ENCODE results near the gene PROM1.
A peak's percentile ranks its signal among the peaks of the same experiment; 100 is the strongest.

The PROM1 gene

DNA sequence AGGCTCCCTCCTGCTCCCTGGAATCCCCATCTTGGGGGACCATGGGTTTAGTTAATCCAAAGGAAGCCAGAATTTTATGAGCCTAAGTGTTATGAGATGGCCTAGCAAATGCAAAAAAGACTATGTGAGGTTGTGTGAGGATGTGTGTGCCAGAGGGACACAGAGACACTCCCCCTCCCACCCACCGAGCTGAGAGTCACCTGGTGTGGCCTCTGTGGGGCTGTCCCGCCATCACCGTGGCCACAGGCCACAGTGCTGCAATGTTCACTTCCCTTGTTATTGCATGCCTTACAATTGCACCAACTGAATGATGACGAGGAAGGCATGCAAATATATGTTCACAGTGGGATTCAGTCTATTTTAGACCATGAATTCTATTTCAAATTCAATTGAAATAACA is 120.2 kb downstream of the PROM1 start:
- no peak overlapping the region for H3K4me3 ChIP-seq (ENCODE audit: control insufficient read depth, low read depth, low read length)
- TF ChIP-seq, protein P1, sequence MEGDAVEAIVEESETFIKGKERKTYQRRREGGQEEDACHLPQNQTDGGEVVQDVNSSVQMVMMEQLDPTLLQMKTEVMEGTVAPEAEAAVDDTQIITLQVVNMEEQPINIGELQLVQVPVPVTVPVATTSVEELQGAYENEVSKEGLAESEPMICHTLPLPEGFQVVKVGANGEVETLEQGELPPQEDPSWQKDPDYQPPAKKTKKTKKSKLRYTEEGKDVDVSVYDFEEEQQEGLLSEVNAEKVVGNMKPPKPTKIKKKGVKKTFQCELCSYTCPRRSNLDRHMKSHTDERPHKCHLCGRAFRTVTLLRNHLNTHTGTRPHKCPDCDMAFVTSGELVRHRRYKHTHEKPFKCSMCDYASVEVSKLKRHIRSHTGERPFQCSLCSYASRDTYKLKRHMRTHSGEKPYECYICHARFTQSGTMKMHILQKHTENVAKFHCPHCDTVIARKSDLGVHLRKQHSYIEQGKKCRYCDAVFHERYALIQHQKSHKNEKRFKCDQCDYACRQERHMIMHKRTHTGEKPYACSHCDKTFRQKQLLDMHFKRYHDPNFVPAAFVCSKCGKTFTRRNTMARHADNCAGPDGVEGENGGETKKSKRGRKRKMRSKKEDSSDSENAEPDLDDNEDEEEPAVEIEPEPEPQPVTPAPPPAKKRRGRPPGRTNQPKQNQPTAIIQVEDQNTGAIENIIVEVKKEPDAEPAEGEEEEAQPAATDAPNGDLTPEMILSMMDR (conservative IDR thresholded peaks at IDR 0.05; ENCODE audit: control insufficient read depth, insufficient read depth, low read depth, low read length): no peak
- no peak for DNase-seq (ENCODE audit: low read depth)

GRCh38 chr4:15963001-15963451 is 120.8 kb downstream of the PROM1 start, which contains the start of gene FGFBP2:
TSS of gene FGFBP2 (minus strand) at chr4:15963175. CDS start at chr4:15963129, 46 bp downstream.
- DNase-seq (ENCODE audit: low read depth): peak; percentile 49
- TF ChIP-seq, protein P1 (conservative IDR thresholded peaks at IDR 0.05; ENCODE audit: control insufficient read depth, insufficient read depth, low read depth, low read length): peak; percentile 52
- no peak within 1 kb of the TSS for H3K4me3 ChIP-seq (ENCODE audit: control insufficient read depth, low read depth, low read length)

DNA sequence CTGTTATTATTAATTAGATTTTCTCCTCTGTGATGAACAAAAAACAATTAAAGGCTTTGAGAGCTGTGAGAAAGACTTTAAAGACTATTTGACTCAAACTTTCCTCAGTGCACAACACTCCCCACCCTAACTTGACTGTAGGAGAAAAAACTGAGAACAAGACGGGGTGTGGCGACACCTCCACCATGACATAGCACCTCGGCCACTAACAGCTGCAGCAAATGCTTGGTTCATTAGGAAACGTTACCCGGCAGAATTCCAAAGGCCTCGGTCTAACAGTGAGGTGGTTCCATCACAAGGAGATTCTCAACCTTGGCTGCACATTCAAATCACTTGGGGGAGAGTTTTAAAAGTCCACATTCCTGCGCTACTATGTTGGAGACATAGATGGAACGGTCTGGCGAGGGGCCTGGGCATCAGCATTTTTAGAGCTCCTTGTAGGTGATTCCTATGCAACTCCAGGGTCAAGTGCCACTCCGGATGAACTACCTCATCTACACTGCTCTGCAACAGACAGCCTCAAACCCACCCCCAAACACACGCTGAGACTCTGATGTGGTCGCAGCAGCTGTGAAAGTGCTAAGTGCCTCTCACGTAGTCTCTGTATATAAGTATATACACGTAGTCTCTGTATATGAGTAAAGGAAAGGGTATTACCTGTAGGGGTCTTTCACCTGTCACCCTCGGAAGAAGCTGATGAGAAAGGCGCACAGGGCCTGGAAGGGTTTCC is 121.9 kb downstream of the PROM1 start:
- TF ChIP-seq, protein P1 (conservative IDR thresholded peaks at IDR 0.05; ENCODE audit: control insufficient read depth, insufficient read depth, low read depth, low read length): no peak
- no peak for DNase-seq (ENCODE audit: low read depth)

DNA sequence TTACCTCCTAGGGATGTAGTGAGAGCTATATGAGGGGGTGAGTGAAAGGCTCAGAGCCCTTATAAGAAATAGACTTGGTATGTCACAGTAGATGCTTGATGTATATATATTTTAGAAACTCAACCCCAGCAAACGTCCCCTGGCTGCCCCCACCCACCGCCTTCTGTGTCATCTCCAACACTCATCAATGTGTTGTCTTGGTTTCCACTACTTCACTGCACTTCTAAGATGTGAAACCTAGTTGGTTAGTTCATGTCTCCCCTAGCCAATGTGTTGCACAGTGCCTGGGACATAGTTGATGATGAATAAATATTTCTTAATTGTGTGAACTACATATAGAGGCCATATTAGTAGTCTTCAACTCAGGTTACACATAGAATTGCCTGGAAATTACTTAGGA is 125.3 kb downstream of the PROM1 start:
- DNase-seq (ENCODE audit: low read depth): no peak

More for the DNA sequence above, 121.9 kb downstream of the PROM1 start:
- H3K4me3 ChIP-seq (ENCODE audit: control insufficient read depth, low read depth, low read length): no peak overlapping the region

GRCh38 chr4:15956179-15956850 is 127.5 kb downstream of the PROM1 start:
- TF ChIP-seq, protein P1 (conservative IDR thresholded peaks at IDR 0.05; ENCODE audit: control insufficient read depth, insufficient read depth, low read depth, low read length): peak; percentile 99
- DNase-seq (ENCODE audit: low read depth): peak; percentile 70
- no peak overlapping the region for H3K4me3 ChIP-seq (ENCODE audit: control insufficient read depth, low read depth, low read length)

More for the DNA sequence above, 125.3 kb downstream of the PROM1 start:
- no peak overlapping the region for H3K4me3 ChIP-seq (ENCODE audit: control insufficient read depth, low read depth, low read length)
- TF ChIP-seq, protein P1 (conservative IDR thresholded peaks at IDR 0.05; ENCODE audit: control insufficient read depth, insufficient read depth, low read depth, low read length): no peak

GRCh38 chr4:15955670-15956069 is 128.2 kb downstream of the PROM1 start:
- DNase-seq (ENCODE audit: low read depth): peak; percentile 17
- TF ChIP-seq, protein P1 (conservative IDR thresholded peaks at IDR 0.05; ENCODE audit: control insufficient read depth, insufficient read depth, low read depth, low read length): peak; percentile 39
- no peak overlapping the region for H3K4me3 ChIP-seq (ENCODE audit: control insufficient read depth, low read depth, low read length)

Measured in fibroblast of mammary gland (primary cell).